NCI-H446 (cell line): ENCODE data around the gene BRME1.
"Not testable (repeated sequence)": the region's sequence is repeated elsewhere in the genome, so short reads cannot be mapped to it uniquely, and the experiment has no call there.

ENCODE experiments used
- DNase-seq, 2 experiments: peaks; one replicate each; lab custom pipeline; 2025; lab: John Stamatoyannopoulos, UW

BRME1 gene

DNA sequence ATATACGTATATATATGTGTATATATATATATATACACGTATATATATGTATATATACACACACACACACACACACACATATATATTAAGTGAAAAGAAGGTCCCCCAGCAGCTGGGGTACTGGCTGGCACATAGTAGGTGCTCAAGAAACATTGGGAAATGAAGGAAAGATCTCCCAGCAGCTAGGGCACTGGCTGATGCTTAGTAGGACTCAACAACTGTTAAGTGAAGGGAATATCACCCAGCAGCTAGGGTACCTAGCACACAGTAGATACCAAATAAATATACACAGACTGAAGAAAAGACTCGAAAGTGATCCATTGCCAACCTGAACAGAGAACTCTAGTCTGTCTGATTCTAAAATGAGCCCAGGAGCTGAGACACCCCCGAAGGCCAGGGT, 20.1 kb upstream of the BRME1 start:
- DNase-seq = no peak

GRCh38 chr19:13923194-13923987, 17.5 kb upstream of the BRME1 start:
- DNase-seq = no peak

- not testable (repeated sequence) for DNase-seq
Observed at GRCh38 chr19:13922118-13922517, 16.2 kb upstream of the BRME1 start.

GRCh38 chr19:13920940-13921747, 15.2 kb upstream of the BRME1 start:
- DNase-seq = peak in 1 of 2 experiments; percentile 22

DNA sequence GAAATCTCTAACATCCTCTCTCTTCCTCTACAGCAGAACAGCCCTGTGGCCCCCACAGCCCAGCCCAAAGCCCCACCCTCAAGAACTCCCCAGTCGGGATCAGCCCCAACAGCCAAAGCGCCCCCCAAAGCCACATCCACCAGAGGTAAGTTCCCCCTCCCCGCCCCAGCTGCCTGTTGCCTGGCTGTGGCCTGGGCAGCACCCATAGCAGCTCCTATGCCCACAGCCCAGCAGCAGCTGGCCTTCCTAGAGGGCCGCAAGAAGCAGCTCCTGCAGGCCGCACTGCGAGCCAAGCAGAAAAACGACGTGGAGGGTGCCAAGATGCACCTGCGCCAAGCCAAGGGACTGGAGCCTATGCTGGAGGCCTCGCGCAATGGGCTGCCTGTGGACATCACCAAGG, 14.6 kb upstream of the BRME1 start:
- no peak for DNase-seq

- DNase-seq = no peak
Observed at GRCh38 chr19:13918726-13919411, 13.0 kb upstream of the BRME1 start.

GRCh38 chr19:13917888-13918406, 12.0 kb upstream of the BRME1 start:
- DNase-seq = no peak

DNA sequence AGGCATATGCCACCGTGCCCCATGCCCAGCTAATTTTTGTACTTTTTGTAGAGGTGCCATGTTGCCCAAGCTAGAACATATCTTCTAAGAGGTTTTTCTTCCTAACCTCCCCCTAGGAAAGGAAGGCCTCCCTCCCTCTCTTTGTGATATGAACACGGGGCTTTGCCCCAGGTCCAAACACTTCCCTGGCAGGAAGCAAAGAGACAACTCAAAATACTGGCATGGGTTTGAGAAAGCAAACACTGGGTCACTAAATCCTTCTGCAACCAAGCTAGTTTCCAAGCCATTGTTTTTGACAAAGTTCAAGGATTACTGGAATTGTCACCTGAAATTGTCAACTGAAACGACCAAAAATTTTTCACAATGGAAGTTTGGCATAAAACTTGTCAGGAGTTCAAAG, 8.9 kb upstream of the BRME1 start:
- DNase-seq = no peak

GRCh38 chr19:13913352-13913751, 7.4 kb upstream of the BRME1 start:
- DNase-seq = no peak

DNA sequence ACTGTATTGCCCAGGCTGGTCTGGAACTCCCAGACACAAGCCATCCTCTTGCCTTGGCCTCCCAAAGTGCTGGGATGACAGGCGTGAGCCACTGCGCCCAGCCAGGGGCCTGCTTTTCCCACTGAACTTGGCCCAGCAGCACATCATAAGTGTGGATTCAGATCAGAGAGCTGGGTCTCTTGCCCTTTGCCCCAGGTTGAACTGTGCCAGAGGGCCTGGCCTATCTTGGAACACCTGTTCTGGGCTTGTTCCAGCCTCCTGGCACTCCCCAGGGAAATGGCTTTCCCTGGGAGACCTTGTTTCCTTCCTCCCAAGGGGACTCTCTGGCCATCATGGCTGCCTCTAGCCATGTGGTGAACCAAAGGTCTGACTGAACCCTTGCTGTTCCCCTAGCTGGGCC, 3.5 kb upstream of the BRME1 start:
- DNase-seq = no peak

DNA sequence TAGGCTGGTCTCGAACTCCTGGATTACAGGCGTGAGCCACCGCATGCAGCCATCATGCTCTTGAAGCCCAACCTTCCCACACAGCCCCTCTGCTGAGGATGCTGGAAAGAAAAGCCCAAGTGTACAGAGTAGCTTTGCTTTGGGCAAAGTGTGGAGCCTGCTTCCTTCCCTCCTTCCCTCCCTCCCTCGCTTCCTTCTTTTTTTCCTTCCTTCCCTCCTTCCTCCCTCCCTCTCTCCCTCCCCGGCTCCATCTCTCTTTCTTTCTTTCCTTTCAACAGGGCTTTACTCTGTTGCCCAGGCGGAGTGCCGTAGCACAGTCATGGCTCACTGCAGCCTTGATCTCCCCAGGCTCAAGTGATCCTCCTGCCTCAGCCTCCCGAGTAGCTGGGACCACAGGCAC, 2.8 kb upstream of the BRME1 start:
- DNase-seq = no peak

DNA sequence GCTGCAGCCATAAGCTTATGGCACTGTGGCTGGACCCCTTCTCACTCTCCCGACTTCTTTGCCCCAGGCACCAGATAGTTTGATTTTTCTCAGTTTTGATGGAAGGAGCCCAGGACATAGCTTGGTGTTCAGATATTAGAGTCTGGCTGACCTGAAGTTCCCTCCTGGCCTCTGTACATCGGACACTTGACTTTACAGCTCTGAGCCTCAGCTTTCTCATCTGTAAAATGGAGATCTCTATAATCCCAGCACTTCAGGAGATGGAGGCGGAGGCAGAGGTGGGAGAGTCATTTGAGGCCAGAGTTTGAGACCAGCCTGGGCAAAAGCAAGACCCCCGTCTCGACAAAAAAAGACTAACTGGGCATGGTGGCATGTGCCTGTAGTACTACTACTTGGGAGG, 993 bp upstream of the BRME1 start:
- DNase-seq = no peak

DNA sequence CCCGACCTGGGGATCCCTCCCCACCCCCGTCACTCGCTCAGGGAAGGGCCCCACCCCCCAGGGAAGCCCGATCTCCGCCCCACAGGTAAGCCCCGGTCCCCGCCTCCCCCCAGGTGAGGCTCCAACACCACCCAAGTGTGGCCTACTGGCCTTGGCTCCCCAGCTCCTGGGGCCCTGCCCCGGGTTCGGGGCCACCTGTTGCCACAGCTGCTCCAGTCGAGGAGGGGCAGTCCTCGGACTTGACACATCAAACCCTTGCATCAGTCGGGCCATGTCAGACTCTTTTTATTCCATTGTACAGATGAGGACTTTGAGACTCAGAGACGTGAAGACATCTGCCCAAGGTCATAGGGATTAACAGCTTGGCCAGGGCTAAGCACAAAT, 596 bp upstream of the BRME1 start:
- DNase-seq = no peak

DNA sequence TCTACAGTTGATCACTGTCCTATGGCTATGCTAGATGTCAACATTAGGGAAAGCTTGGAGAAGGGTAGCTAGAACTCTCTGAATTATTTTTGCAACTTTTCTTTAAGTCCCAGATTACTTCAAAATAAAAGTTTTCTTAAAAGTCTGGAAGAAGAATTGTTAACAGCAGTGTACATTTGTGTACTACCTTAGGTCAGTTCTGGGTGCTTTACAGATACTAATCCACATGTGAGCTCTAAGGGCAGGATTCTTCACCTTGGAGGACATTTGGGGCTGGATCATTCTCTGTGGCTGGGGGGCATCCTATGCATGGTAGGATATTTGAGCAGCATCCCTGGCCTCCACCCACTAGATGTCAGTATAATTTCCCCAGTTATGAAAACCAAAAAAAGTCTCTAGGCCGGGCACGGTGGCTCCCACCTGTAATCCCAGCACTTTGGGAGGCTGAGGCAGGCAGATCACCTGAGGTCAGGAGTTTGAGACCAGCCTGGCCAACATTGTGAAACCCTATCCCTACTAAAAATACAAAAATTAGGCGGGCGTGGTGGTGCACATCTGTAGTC, 2.8 kb downstream of the BRME1 start:
- no peak for DNase-seq

- no peak for DNase-seq
Observed at GRCh38 chr19:13899912-13900584, 5.9 kb downstream of the BRME1 start.

DNA sequence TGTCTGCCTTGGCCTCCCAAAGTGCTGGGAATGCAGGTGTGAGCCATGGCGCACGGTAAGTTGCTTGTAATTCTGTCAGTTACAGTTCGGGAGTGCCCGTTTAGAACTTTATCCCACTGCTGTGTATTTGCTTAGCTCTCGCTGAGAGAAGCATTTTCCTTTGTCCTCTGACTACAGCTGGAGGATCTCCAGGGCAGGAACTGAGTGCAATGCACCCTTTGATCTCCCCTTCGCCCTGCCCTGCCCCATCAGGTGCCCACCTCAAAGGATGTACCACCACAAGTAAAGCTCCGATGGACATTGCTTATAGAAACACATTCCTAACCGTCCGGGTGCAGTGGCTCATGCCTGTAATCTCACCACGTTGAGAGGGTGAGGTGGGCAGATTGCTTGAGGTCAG, 6.5 kb downstream of the BRME1 start:
- DNase-seq = no peak

DNA sequence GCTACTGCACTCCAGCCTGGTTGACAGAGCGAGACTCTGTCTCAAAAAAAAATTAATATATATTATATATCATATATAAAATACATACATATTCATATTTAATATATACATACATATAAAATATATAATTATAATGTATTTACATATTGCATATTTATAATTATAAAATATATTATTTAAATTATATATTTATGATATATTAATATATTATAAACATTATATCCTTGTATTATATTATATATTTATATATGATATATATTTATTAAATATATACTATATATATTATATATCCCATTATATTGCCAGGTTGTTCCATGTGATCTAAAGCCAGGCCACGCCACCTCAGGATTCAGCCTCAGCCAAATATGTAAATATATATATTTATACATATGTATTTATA, 9.7 kb downstream of the BRME1 start:
- DNase-seq = no peak

- no peak for DNase-seq
Observed at GRCh38 chr19:13894552-13894951, 11.4 kb downstream of the BRME1 start.

- no peak for DNase-seq
Observed at GRCh38 chr19:13892870-13893269, 13.0 kb downstream of the BRME1 start.

DNA sequence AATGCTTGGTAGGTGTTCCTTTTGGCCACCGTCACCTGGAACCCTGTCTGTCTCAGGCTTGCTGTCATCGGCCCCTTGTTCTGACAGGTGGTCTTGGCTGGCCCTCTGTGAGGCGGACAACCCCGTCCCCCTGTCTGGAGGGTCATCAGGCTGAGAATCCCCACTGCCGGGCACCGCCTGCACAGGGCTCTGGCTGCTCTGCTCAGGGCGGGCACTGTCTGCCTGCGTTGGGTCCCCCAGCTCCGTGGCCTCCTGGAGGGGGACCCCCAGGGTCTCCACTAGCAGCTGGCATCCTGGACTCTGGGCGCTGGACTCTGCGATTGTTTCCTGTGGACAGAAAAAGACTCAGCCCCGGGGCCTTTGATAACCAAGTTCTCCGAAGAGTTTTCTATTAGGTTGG, 15.8 kb downstream of the BRME1 start:
- DNase-seq = no peak

GRCh38 chr19:13888281-13888680, 17.6 kb downstream of the BRME1 start:
- DNase-seq = no peak

DNA sequence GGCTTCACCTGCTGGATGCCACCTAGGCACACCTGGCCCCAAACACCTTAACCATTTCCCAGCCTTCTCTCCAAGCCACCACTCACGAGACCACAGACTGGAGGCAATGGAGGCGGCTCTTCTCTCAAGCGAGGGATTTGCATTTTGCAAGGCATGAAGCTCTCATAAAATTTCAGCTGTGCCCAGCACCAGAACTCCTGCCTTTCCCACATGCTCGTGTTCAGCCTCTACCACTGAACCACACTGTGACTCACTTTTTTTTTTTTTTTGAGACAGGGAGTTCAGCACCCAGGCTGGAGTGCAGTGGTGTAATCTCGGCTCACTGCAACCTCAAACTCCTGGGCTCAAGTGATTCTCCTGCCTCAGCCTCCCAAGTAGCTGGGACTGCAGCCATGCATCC, 18.4 kb downstream of the BRME1 start:
- DNase-seq = no peak
